Measurements from ENCODE around the gene KLC4.
"Not testable (repeated sequence)": the region's sequence is repeated elsewhere in the genome, so short reads cannot be mapped to it uniquely, and the experiment has no call there.

The KLC4 gene

GRCh38 chr6:43060755-43061633, 1.6 kb downstream of the KLC4 start:
- DNase-seq (ENCODE audit: low read depth in 2 of 2, low spot score in 1 of 2) = no peak

- no peak for DNase-seq (ENCODE audit: low read depth in 2 of 2, low spot score in 1 of 2)
Observed at GRCh38 chr6:43061861-43062260, 2.4 kb downstream of the KLC4 start.

- DNase-seq (ENCODE audit: low read depth in 2 of 2, low spot score in 1 of 2) = no peak
Observed at GRCh38 chr6:43062818-43063217, 3.4 kb downstream of the KLC4 start.

GRCh38 chr6:43070028-43070632, 10.7 kb downstream of the KLC4 start:
- DNase-seq (ENCODE audit: low read depth in 2 of 2, low spot score in 1 of 2) = no peak

GRCh38 chr6:43074847-43075669, 15.6 kb downstream of the KLC4 start:
- no peak for DNase-seq (ENCODE audit: low read depth in 2 of 2, low spot score in 1 of 2)

- no peak for DNase-seq (ENCODE audit: low read depth in 2 of 2, low spot score in 1 of 2)
Observed at GRCh38 chr6:43075670-43076463, 16.4 kb downstream of the KLC4 start, which contains the start of gene PTK7. PTK7 (plus strand) TSS chr6:43076314; CDS start chr6:43076489, 175 bp downstream.

GRCh38 chr6:43076464-43077332, 17.3 kb downstream of the KLC4 start:
- no peak for DNase-seq (ENCODE audit: low read depth in 2 of 2, low spot score in 1 of 2)

- DNase-seq (ENCODE audit: low read depth in 2 of 2, low spot score in 1 of 2) = no peak
Observed at GRCh38 chr6:43077333-43077809, 17.9 kb downstream of the KLC4 start.

GRCh38 chr6:43077981-43078511, 18.6 kb downstream of the KLC4 start:
- DNase-seq (ENCODE audit: low read depth in 2 of 2, low spot score in 1 of 2) = no peak

- no peak for DNase-seq (ENCODE audit: low read depth in 2 of 2, low spot score in 1 of 2)
Observed at GRCh38 chr6:43078691-43079090, 19.3 kb downstream of the KLC4 start.

- no peak for DNase-seq (ENCODE audit: low read depth in 2 of 2, low spot score in 1 of 2)
Observed at GRCh38 chr6:43081043-43081442, 21.6 kb downstream of the KLC4 start.

GRCh38 chr6:43081922-43082321, 22.5 kb downstream of the KLC4 start:
- not testable (repeated sequence) for DNase-seq (ENCODE audit: low read depth in 2 of 2, low spot score in 1 of 2)

- no peak for DNase-seq (ENCODE audit: low read depth in 2 of 2, low spot score in 1 of 2)
Observed at GRCh38 chr6:43082806-43083655, 23.6 kb downstream of the KLC4 start.

GRCh38 chr6:43086022-43086658, 26.7 kb downstream of the KLC4 start:
- no peak for DNase-seq (ENCODE audit: low read depth in 2 of 2, low spot score in 1 of 2)

GRCh38 chr6:43088654-43089056, 29.2 kb downstream of the KLC4 start:
- no peak for DNase-seq (ENCODE audit: low read depth in 2 of 2, low spot score in 1 of 2)

- DNase-seq (ENCODE audit: low read depth in 2 of 2, low spot score in 1 of 2) = no peak
Observed at GRCh38 chr6:43089467-43089866, 30.0 kb downstream of the KLC4 start.

- no peak for DNase-seq (ENCODE audit: low read depth in 2 of 2, low spot score in 1 of 2)
Observed at GRCh38 chr6:43089874-43090558, 30.6 kb downstream of the KLC4 start.

All from stimulated activated CD8-positive, alpha-beta memory T cell treated with anti-CD3 and anti-CD28 coated beads, Interleukin-4, amount 100 ng/mL, for 1 hour (primary cell).